Ovary (tissue), 9 donors: ENCODE data around the gene IGFBP6. TPM values are rescaled to one million over a fixed set of nuclear protein-coding genes. Genes with fewer than 3 reads are reported as not detected.

Source experiments
- DNase-seq, 5 donors: peaks; one replicate each; pipeline ENCODE4 v3.0.0-alpha.2; 2019 to 2020
- H3K27ac ChIP-seq, 2 donors: fragments of 200-600 bp; one replicate each; pipeline versions ENCODE4 v1.5.1 to v1.8.0; 2019 to 2022
- H3K27me3 ChIP-seq: fragments of 200-600 bp; one replicate; pipeline ENCODE4 v1.8.0; 2022
- H3K36me3 ChIP-seq: fragments of 200-600 bp; sonication (generic); one replicate; pipeline ENCODE4 v1.5.1; 2019
- H3K4me1 ChIP-seq: one replicate; pipeline ENCODE4 v1.8.1; 2013; ENCODE audit warnings: mild to moderate bottlenecking, moderate library complexity; ENCODE audit not compliant: insufficient read depth
- H3K4me3 ChIP-seq: fragments of 200-600 bp; sonication (generic); one replicate; pipeline ENCODE4 v1.5.1; 2017
- H3K9me3 ChIP-seq, 2 donors: fragments of 200-600 bp in 1 of 2; sonication (generic) in 1 of 2; one replicate each; pipeline versions ENCODE4 v1.5.1 to v1.8.1; 2013 to 2019; ENCODE audit warnings: mild to moderate bottlenecking in 1 of 2, moderate library complexity in 1 of 2
- EP300 ChIP-seq: sonication (generic); formaldehyde crosslinking; IDR thresholded peaks from one replicate; pipeline ENCODE4 v1.6.1; 2017; ENCODE audit warnings: antibody characterized with exemption
- POLR2A ChIP-seq: fragments of 450-650 bp; IDR thresholded peaks from one replicate; pipeline ENCODE4 v1.6.1; 2017; ENCODE audit warnings: antibody characterized with exemption, mild to moderate bottlenecking, moderate library complexity
- WGBS, 3 donors: extraction: QIAGEN DNeasy Blood & Tissue Kit in 1 of 3; methylation state at CpG; one replicate each; pipeline versions ENCODE4 v1.1.5 to v1.1.7; 2013 to 2017; 5-methylcytosine and 5-hydroxymethylcytosine counted together
- intact Hi-C, 4 donors: fragments of 100-400 bp; cut with DNase I; formaldehyde crosslinking; loops; one replicate each; pipeline versions ENCODE4 v1.11.0 to v1.15.1; 2022 to 2023
- polyA plus RNA-seq, 2 donors: library from polyadenylated mRNA; stranded (reverse); fragments of 200-250 nt in 1 of 2; fragments of 350-450 nt in 1 of 2; fragmentation: Illumina TruSeq in 1 of 2; extraction: RNeasy Lipid Tissue Mini Kit (QIAGEN cat#74804) in 1 of 2; gene quantifications; one replicate each; pipeline ENCODE4 v1.2.3, GENCODE V29; 2013 to 2014
- total RNA-seq, 7 donors: library from RNA; depleted of rRNA in 2 of 7; stranded (reverse); fragments of >200 nt in 2 of 7; fragmentation: NEBNext Ultra II Directional in 3 of 7; extraction: Animal tissue kit (Norgen Biotek cat#: 25700) in 3 of 7; gene quantifications; one replicate each; pipeline versions ENCODE4 v1.1.0 to v1.2.4, GENCODE V29; 2016 to 2023
- TF ChIP-seq, protein P1 (sequence below), 3 donors: fragments of 450-650 bp in 2 of 3; fragments of 200-600 bp in 1 of 3; IDR thresholded peaks; one replicate each; pipeline versions ENCODE4 v1.5.1 to v1.8.0; 2016 to 2022; ENCODE audit warnings: antibody characterized with exemption in 3 of 3, mild to moderate bottlenecking in 1 of 3
- donor health status: DM: no; HTN: no; CAD: no; lungs with moderate emphysema.
- donor health status: DM: no; HTN: no; CAD: no.
- donor health status: Bipolar disorder and iron deficiency.
- donor health status: DM: yes; HTN: yes; CAD: no.
- donor health status: DM: no; HTN: no; CAD: no.
- donor health status: DM: yes; HTN: yes; CAD: no.

Gene IGFBP6
- total and polyA plus RNA-seq, 9 donors: 78.9 to 685 (median 171) TPM

- DNase-seq: peak; percentile 74 to 84 (median 78)
- peaks cover 41% of the 10 kb centered on the region for H3K4me1 ChIP-seq
- H3K4me3 ChIP-seq: peak within 1 kb of the TSS; percentile 50
- 4 to 9% (median 6%) methylated on average over 19 to 20 of the region's 20 CpGs for WGBS, 3 donors
- H3K36me3 ChIP-seq: no peaks in the 10 kb centered on the region
- H3K27ac ChIP-seq: peak within 1 kb of the TSS; percentile 96 to 99
- no peaks in the 10 kb centered on the region for H3K27me3 ChIP-seq
- intact Hi-C loops: loop anchor here in 2 of 4 donors (5.0 to 10.0 kb wide), 2 partner anchors 133 to 1005 kb away; partner anchors contain the start of genes CSAD (in 1 of the 2) and ZNF740 (in 1 of the 2)
- TF ChIP-seq, protein P1, sequence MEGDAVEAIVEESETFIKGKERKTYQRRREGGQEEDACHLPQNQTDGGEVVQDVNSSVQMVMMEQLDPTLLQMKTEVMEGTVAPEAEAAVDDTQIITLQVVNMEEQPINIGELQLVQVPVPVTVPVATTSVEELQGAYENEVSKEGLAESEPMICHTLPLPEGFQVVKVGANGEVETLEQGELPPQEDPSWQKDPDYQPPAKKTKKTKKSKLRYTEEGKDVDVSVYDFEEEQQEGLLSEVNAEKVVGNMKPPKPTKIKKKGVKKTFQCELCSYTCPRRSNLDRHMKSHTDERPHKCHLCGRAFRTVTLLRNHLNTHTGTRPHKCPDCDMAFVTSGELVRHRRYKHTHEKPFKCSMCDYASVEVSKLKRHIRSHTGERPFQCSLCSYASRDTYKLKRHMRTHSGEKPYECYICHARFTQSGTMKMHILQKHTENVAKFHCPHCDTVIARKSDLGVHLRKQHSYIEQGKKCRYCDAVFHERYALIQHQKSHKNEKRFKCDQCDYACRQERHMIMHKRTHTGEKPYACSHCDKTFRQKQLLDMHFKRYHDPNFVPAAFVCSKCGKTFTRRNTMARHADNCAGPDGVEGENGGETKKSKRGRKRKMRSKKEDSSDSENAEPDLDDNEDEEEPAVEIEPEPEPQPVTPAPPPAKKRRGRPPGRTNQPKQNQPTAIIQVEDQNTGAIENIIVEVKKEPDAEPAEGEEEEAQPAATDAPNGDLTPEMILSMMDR (IDR thresholded peaks at IDR 0.05): no peak
- TF ChIP-seq POLR2A (peak; percentile 34), EP300 (no peak)
- H3K9me3 ChIP-seq: no peaks in the 10 kb centered on the region
Measured at GRCh38 chr12:53049571-53050318, 47.7 kb upstream of the IGFBP6 start, which contains the start of gene TNS2. Gene TNS2, plus strand, starts transcription at chr12:53050065. Its CDS starts 121 bp downstream, at chr12:53050186.

DNA sequence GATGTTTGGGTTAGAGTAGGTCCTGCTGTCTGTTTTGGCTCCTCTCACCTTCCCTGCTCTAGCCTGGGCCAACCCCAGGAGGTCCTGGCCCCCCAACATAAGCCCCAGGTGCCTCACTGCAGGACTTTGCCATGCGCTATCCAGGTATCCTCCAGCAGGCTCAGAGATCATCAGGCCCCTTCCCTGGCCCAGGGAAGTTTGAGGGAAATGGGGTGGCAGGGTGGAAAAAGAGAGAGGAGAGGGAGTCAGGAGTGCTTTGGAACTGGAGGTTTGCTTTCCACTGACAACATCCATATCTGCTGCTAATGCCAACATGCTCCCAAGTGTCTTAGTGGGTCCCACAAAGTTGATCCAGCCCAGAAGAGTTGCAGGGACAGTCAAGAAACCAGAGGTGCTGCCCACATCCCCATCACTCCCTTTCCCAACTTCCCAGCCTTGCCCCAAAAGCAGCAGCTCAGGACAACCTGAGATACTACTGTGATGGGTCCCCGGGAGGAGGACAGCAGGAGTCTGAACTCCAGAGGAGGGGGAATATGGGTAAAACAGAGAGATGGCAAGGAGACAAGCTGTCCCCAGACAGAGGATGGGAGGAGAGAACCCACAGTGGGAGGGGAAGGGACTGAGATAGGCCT is 46.9 kb upstream of the IGFBP6 start:
- intact Hi-C loops: no loop called here
- Histone ChIP-seq H3K4me1 (peaks cover 36% of the 10 kb centered on the region), H3K9me3 (no peaks in the 10 kb centered on the region), H3K27ac (peak overlapping the region; percentile 96 to 99), H3K36me3 (no peaks in the 10 kb centered on the region), H3K4me3 (peak overlapping the region; percentile 50), H3K27me3 (no peaks in the 10 kb centered on the region)
- DNase-seq: no peak
- TF ChIP-seq, protein P1 (IDR thresholded peaks at IDR 0.05): no peak
- TF ChIP-seq POLR2A (no peak), EP300 (no peak)
- 50 to 65% (median 56%) methylated on average over 2 of the region's 2 CpGs for WGBS, 3 donors

- H3K4me1 ChIP-seq: peaks cover 33% of the 10 kb centered on the region
- no peaks in the 10 kb centered on the region for H3K36me3 ChIP-seq
- intact Hi-C loops: no loop called here
- H3K4me3 ChIP-seq: peak overlapping the region; percentile 50
- DNase-seq: peak; percentile 57 to 80 (median 64)
- H3K27ac ChIP-seq: peak overlapping the region; percentile 96 to 99
- TF ChIP-seq, protein P1 (IDR thresholded peaks at IDR 0.05): peak in 2 of 3 donors; percentile 32 to 38
- peak; percentile 29 for TF ChIP-seq POLR2A
- TF ChIP-seq EP300: no peak
- no peaks in the 10 kb centered on the region for H3K9me3 ChIP-seq
- H3K27me3 ChIP-seq: no peaks in the 10 kb centered on the region
- 9 to 21% (median 20%) methylated on average over 11 of the region's 11 CpGs for WGBS, 3 donors
Measured at GRCh38 chr12:53051058-53051880, 46.2 kb upstream of the IGFBP6 start.

- peak overlapping the region; percentile 96 to 99 for H3K27ac ChIP-seq
- TF ChIP-seq POLR2A: no peak
- no peak for TF ChIP-seq EP300
- TF ChIP-seq, protein P1 (IDR thresholded peaks at IDR 0.05): no peak
- peak in 3 of 5 donors; percentile 31 to 45 (median 42) for DNase-seq
- no peaks in the 10 kb centered on the region for H3K9me3 ChIP-seq
- H3K4me3 ChIP-seq: peak overlapping the region; percentile 50
- WGBS, 3 donors: 38 to 39% (median 38%) methylated on average over 7 of the region's 7 CpGs
- H3K36me3 ChIP-seq: no peaks in the 10 kb centered on the region
- H3K4me1 ChIP-seq: peaks cover 33% of the 10 kb centered on the region
- no peaks in the 10 kb centered on the region for H3K27me3 ChIP-seq
- intact Hi-C loops: no loop called here
Measured at GRCh38 chr12:53051881-53052412, 45.5 kb upstream of the IGFBP6 start.
